ENCODE measurements around the gene FBRSL1. TPM values are rescaled to one million over a fixed set of nuclear protein-coding genes. Genes with fewer than 3 reads are reported as not detected.

Gene FBRSL1
- total RNA-seq, 1 donor from 2014 or later, result 4.4 TPM

DNA sequence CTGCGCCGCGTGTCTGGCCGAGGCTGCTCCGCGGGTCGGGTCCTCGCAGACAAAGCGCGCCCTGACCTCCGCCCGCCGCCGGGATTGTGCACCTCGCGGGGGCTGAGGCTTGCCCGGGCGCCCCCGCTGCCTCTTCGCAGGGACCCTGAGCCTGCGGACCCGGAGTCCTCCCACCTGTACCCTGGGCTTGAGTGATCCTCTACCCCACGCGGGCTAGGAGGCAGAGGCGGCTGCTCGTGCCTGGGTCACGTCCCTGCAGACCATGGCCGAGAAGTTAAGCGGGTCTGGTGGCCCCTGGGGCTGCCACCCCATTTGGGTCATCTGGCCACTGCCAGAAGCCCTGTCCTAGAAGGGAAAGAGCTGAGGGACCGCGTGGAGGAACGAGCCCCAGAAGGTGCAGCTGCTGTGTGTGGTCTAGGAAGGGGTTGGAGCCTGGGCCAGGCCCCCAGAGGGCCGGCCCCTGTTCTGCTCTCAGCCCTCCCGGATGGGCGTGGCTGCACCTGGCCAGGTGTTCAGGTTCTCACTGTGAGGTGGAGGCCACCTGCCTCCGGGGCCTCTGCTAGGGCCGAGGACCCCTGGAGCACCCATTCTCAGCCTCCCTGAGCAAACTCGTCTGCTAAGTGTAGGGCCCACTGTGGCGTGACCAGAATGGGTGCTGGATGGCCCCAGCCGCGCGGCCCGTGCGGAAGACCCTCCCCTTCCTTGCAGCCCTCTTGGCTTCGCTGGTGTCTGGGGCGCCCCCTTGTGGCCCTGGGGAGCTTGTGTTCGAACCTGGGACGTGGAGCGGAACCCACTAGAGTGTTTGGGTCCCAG lies 70.9 kb downstream of the FBRSL1 start:
- DNase-seq, result peak; percentile 86

Other genes starting within 250 kb of the FBRSL1 start
- 0.14 and 0.17 TPM in 2 replicates for gene GALNT9, start 160.6 kb upstream of the FBRSL1 start, total RNA-seq
- 3.2 and 6.6 TPM in 2 replicates for gene LRCOL1, start 120.4 kb downstream of the FBRSL1 start, total RNA-seq
- gene P2RX2, start 128.6 kb downstream of the FBRSL1 start, total RNA-seq, result 0.17 TPM in 1 of 2 replicates, not detected in the other
- 32.5 and 39.7 TPM in 2 replicates for gene POLE, start 197.2 kb downstream of the FBRSL1 start, total RNA-seq
- gene PXMP2, start 197.4 kb downstream of the FBRSL1 start, total RNA-seq, result 27.3 and 34.4 TPM in 2 replicates
- gene PGAM5, start 220.7 kb downstream of the FBRSL1 start, total RNA-seq, result 63.3 and 73.5 TPM in 2 replicates

All from dermis blood vessel endothelial cell (primary cell).